Right cardiac atrium (tissue), 5 donors: Measurements from ENCODE around the gene CD93. TPM values are rescaled to one million over a fixed set of nuclear protein-coding genes. Genes with fewer than 3 reads are reported as not detected.
A peak's percentile ranks its signal among the peaks of the same experiment; 100 is the strongest.

ENCODE experiments used
- ATAC-seq, 2 donors: fragments of 200-7000 bp; cut with Tn5 transposase; one replicate each; pipeline versions ENCODE4 v1.8.0 to v1.9.1; 2020; ENCODE audit warnings: moderate library complexity in 2 of 2, mild to moderate bottlenecking in 1 of 2
- DNase-seq, 3 donors: peaks; one replicate each; pipeline ENCODE4 v3.0.0-alpha.2; 2020
- H3K27ac ChIP-seq: one replicate; pipeline ENCODE4 v1.5.1; 2013; ENCODE audit warnings: mild to moderate bottlenecking, low read length, control low read depth, moderate library complexity
- H3K27me3 ChIP-seq: one replicate; pipeline ENCODE4 v1.6.1; 2013; ENCODE audit not compliant: control insufficient read depth, insufficient read depth
- H3K4me1 ChIP-seq: one replicate; pipeline ENCODE4 v1.6.1; 2013; ENCODE audit warnings: low read length; ENCODE audit not compliant: control insufficient read depth, insufficient read depth
- H3K4me3 ChIP-seq: one replicate; pipeline ENCODE4 v1.5.1; 2013; ENCODE audit warnings: low read length, control low read depth
- H3K9me3 ChIP-seq: one replicate; pipeline ENCODE4 v1.6.1; 2013; ENCODE audit warnings: low read length; ENCODE audit not compliant: control insufficient read depth
- WGBS: extraction: QIAGEN DNeasy Blood & Tissue Kit; methylation state at CpG from one replicate; pipeline ENCODE4 v1.1.7; 2013; 5-methylcytosine and 5-hydroxymethylcytosine counted together
- intact Hi-C, 4 donors: fragments of 100-400 bp; cut with DNase I; formaldehyde crosslinking; loops; one replicate each; pipeline versions ENCODE4 v1.11.0 to v1.14.0; 2022 to 2023
- polyA plus RNA-seq: library from polyadenylated mRNA; stranded (reverse); fragments of 200-250 nt; gene quantifications from one replicate; pipeline ENCODE4 v1.2.3, GENCODE V29; 2013
- total RNA-seq, 4 donors: library from RNA; stranded (reverse); fragmentation: NEBNext Ultra II Directional; extraction: Animal tissue kit (Norgen Biotek cat#: 25700); gene quantifications; one replicate each; pipeline ENCODE4 v1.2.1, GENCODE V29; 2021
- donor health status: healthy with polysubstance abuse.
- donor health status: DM: no; HTN: yes; CAD: no.
- donor health status: DM: no; HTN: no; CAD: no.
- donor health status: DM: no; HTN: yes; CAD: no; lungs with severe emphysema.
- donor health status: DM: yes; HTN: yes; CAD: no.

CD93 gene
- total and polyA plus RNA-seq, 5 donors = 14.1 to 51.6 (median 39.8) TPM

- intact Hi-C loops = loop anchor here in 1 of 4 donors (5.0 to 10.0 kb wide), 3 partner anchors 201 to 352 kb away; no protein-coding TSS in a partner anchor
- no peak overlapping the region for H3K27ac ChIP-seq
Measured at GRCh38 chr20:23046431-23046830, 39.7 kb downstream of the CD93 start.

GRCh38 chr20:23043376-23043775 lies 42.7 kb downstream of the CD93 start:
- H3K27ac ChIP-seq = no peak overlapping the region
- no peak overlapping the region for H3K4me3 ChIP-seq
- H3K4me1 ChIP-seq = peaks cover 2% of the 10 kb centered on the region
- H3K9me3 ChIP-seq = no peaks in the 10 kb centered on the region
- DNase-seq (no peak), ATAC-seq (no peak)
- WGBS = 84% methylated on average over 6 of the region's 6 CpGs
- no peaks in the 10 kb centered on the region for H3K27me3 ChIP-seq
- intact Hi-C loops = loop anchor here in 1 of 4 donors (10.0 kb wide), 2 partner anchors 239 to 349 kb away; no protein-coding TSS in a partner anchor

More at GRCh38 chr20:23046431-23046830, 39.7 kb downstream of the CD93 start:
- Histone ChIP-seq H3K4me1 (peaks cover 2% of the 10 kb centered on the region), H3K27me3 (no peaks in the 10 kb centered on the region), H3K4me3 (peak overlapping the region; percentile 32), H3K9me3 (no peaks in the 10 kb centered on the region)
- no peak for ATAC-seq
- no peak for DNase-seq

- Histone ChIP-seq H3K27me3 (no peaks in the 10 kb centered on the region), H3K4me3 (no peak overlapping the region), H3K27ac (no peak overlapping the region), H3K9me3 (no peaks in the 10 kb centered on the region), H3K4me1 (peaks cover 2% of the 10 kb centered on the region)
- ATAC-seq = no peak
- intact Hi-C loops = loop anchor here in 1 of 4 donors (10.0 kb wide), 2 partner anchors 237 to 347 kb away; no protein-coding TSS in a partner anchor
- WGBS = 45% methylated on average over 3 of the region's 3 CpGs
- no peak for DNase-seq
Measured at GRCh38 chr20:23042270-23042669, 43.9 kb downstream of the CD93 start.

- WGBS = 68% methylated on average over 3 of the region's 3 CpGs
- Histone ChIP-seq H3K4me3 (no peak overlapping the region), H3K9me3 (no peaks in the 10 kb centered on the region), H3K27me3 (no peaks in the 10 kb centered on the region), H3K4me1 (peaks cover 2% of the 10 kb centered on the region), H3K27ac (no peak overlapping the region)
- ATAC-seq (no peak), DNase-seq (no peak)
- intact Hi-C loops = loop anchor here in 1 of 4 donors (10.0 kb wide), 3 partner anchors 235 to 345 kb away; no protein-coding TSS in a partner anchor
Measured at GRCh38 chr20:23039885-23040508, 46.1 kb downstream of the CD93 start.

- Histone ChIP-seq H3K27me3 (no peaks in the 10 kb centered on the region), H3K4me3 (no peak overlapping the region), H3K27ac (no peak overlapping the region), H3K9me3 (no peaks in the 10 kb centered on the region), H3K4me1 (no peaks in the 10 kb centered on the region)
- DNase-seq (no peak), ATAC-seq (no peak)
- intact Hi-C loops = loop anchor here in 1 of 4 donors (10.0 kb wide), 1 partner anchor 305 kb away; no protein-coding TSS in a partner anchor
- WGBS = 74% methylated on average over 5 of the region's 5 CpGs
Measured at GRCh38 chr20:23039136-23039875, 46.8 kb downstream of the CD93 start.

GRCh38 chr20:23037017-23037481 lies 49.1 kb downstream of the CD93 start:
- H3K27ac ChIP-seq = no peak overlapping the region
- H3K27me3 ChIP-seq = no peaks in the 10 kb centered on the region
- H3K4me1 ChIP-seq = no peaks in the 10 kb centered on the region
- no peak overlapping the region for H3K4me3 ChIP-seq
- H3K9me3 ChIP-seq = no peaks in the 10 kb centered on the region
- intact Hi-C loops = loop anchor here in 1 of 4 donors (10.0 kb wide), 1 partner anchor 308 kb away; no protein-coding TSS in a partner anchor
- no peak for ATAC-seq
- DNase-seq = no peak
- WGBS = 51% methylated on average over 3 of the region's 3 CpGs

GRCh38 chr20:23036371-23036770 lies 49.8 kb downstream of the CD93 start:
- 96% methylated on average over 11 of the region's 11 CpGs for WGBS
- Histone ChIP-seq H3K4me1 (no peaks in the 10 kb centered on the region), H3K9me3 (no peaks in the 10 kb centered on the region), H3K27me3 (no peaks in the 10 kb centered on the region), H3K27ac (no peak overlapping the region), H3K4me3 (no peak overlapping the region)
- intact Hi-C loops = loop anchor here in 1 of 4 donors (10.0 kb wide), 1 partner anchor 308 kb away; no protein-coding TSS in a partner anchor
- no peak for DNase-seq
- no peak for ATAC-seq

GRCh38 chr20:23035731-23036130 lies 50.4 kb downstream of the CD93 start:
- intact Hi-C loops = loop anchor here in 1 of 4 donors (10.0 kb wide), 1 partner anchor 309 kb away; no protein-coding TSS in a partner anchor
- no peak overlapping the region for H3K4me3 ChIP-seq
- ATAC-seq = no peak

GRCh38 chr20:23034721-23035671 lies 51.1 kb downstream of the CD93 start, which contains the start of gene SSTR4:
TSS of gene SSTR4 (plus strand) at chr20:23035312. CDS start at chr20:23035484, 172 bp downstream.
- intact Hi-C loops = loop anchor here in 1 of 4 donors (10.0 kb wide), 1 partner anchor 310 kb away; no protein-coding TSS in a partner anchor
- DNase-seq = peak in 1 of 3 donors; percentile 62
- 19% methylated on average over 83 of the region's 83 CpGs for WGBS

More at GRCh38 chr20:23035731-23036130, 50.4 kb downstream of the CD93 start:
- Histone ChIP-seq H3K4me1 (no peaks in the 10 kb centered on the region), H3K9me3 (no peaks in the 10 kb centered on the region), H3K27me3 (no peaks in the 10 kb centered on the region), H3K27ac (no peak overlapping the region)
- WGBS = 93% methylated on average over 41 of the region's 41 CpGs
- DNase-seq = no peak

GRCh38 chr20:23033918-23034317 lies 52.2 kb downstream of the CD93 start:
- ATAC-seq (no peak), DNase-seq (no peak)
- Histone ChIP-seq H3K9me3 (no peaks in the 10 kb centered on the region), H3K27ac (no peak overlapping the region), H3K4me3 (no peak overlapping the region), H3K27me3 (no peaks in the 10 kb centered on the region), H3K4me1 (no peaks in the 10 kb centered on the region)
- 92% methylated on average over 4 of the region's 4 CpGs for WGBS
- intact Hi-C loops = loop anchor here in 1 of 4 donors (10.0 kb wide), 1 partner anchor 311 kb away; no protein-coding TSS in a partner anchor

More at GRCh38 chr20:23034721-23035671, 51.1 kb downstream of the CD93 start, which contains the start of gene SSTR4:
- H3K4me3 ChIP-seq = peak within 1 kb of the TSS; percentile 12
- no peaks in the 10 kb centered on the region for H3K27me3 ChIP-seq
- no peaks in the 10 kb centered on the region for H3K9me3 ChIP-seq
- ATAC-seq = peak; percentile 19 to 36
- H3K4me1 ChIP-seq = no peaks in the 10 kb centered on the region
- no peak within 1 kb of the TSS for H3K27ac ChIP-seq
